KG1 (cell line): ENCODE data around the gene CACNB2.

Experiments
- DNase-seq: peaks from one replicate; lab custom pipeline; 2025; lab: John Stamatoyannopoulos, UW

Gene CACNB2

GRCh38 chr10:18455086-18455884, 315.1 kb downstream of the CACNB2 start:
- DNase-seq, result no peak

- no peak for DNase-seq
Measured at GRCh38 chr10:18456984-18457383, 316.8 kb downstream of the CACNB2 start.

- DNase-seq, result no peak
Measured at GRCh38 chr10:18460032-18460431, 319.8 kb downstream of the CACNB2 start.

GRCh38 chr10:18463673-18464211, 323.5 kb downstream of the CACNB2 start:
- no peak for DNase-seq

GRCh38 chr10:18469125-18469524, 328.9 kb downstream of the CACNB2 start:
- DNase-seq, result no peak

GRCh38 chr10:18472977-18473376, 332.8 kb downstream of the CACNB2 start:
- DNase-seq, result no peak

- no peak for DNase-seq
Measured at GRCh38 chr10:18473424-18474117, 333.3 kb downstream of the CACNB2 start.

- DNase-seq, result no peak
Measured at GRCh38 chr10:18474118-18474455, 333.9 kb downstream of the CACNB2 start.

- DNase-seq, result no peak
Measured at GRCh38 chr10:18476076-18476647, 335.9 kb downstream of the CACNB2 start.

- no peak for DNase-seq
Measured at GRCh38 chr10:18478354-18478753, 338.1 kb downstream of the CACNB2 start.

- no peak for DNase-seq
Measured at GRCh38 chr10:18479502-18479901, 339.3 kb downstream of the CACNB2 start.

- DNase-seq, result no peak
Measured at GRCh38 chr10:18483516-18484186, 343.4 kb downstream of the CACNB2 start.

GRCh38 chr10:18486438-18486837, 346.2 kb downstream of the CACNB2 start:
- no peak for DNase-seq

- no peak for DNase-seq
Measured at GRCh38 chr10:18490755-18491154, 350.5 kb downstream of the CACNB2 start.

- DNase-seq, result no peak
Measured at GRCh38 chr10:18497806-18498369, 357.7 kb downstream of the CACNB2 start.

- no peak for DNase-seq
Measured at GRCh38 chr10:18498998-18499397, 358.8 kb downstream of the CACNB2 start.

- no peak for DNase-seq
Measured at GRCh38 chr10:18500576-18500975, 360.4 kb downstream of the CACNB2 start.

- no peak for DNase-seq
Measured at GRCh38 chr10:18501198-18501597, 361.0 kb downstream of the CACNB2 start.

GRCh38 chr10:18501629-18502028, 361.4 kb downstream of the CACNB2 start:
- no peak for DNase-seq

- DNase-seq, result no peak
Measured at GRCh38 chr10:18504161-18504560, 363.9 kb downstream of the CACNB2 start.

- DNase-seq, result no peak
Measured at GRCh38 chr10:18505456-18506118, 365.4 kb downstream of the CACNB2 start.

- no peak for DNase-seq
Measured at GRCh38 chr10:18508587-18508986, 368.4 kb downstream of the CACNB2 start.
